KMS-11 (cell line): ENCODE measurements around the gene KLHL29.

Source experiments
- H2AFZ ChIP-seq: fragments of 200-600 bp; sonication (generic); 2 replicates; pipeline ENCODE4 v1.6.1; 2016; ENCODE audit warnings: antibody characterized with exemption, mixed run types, low read depth
- H3K27ac ChIP-seq: fragments of 200-600 bp; sonication (generic); 2 replicates; pipeline ENCODE4 v1.6.1; 2016; ENCODE audit warnings: mild to moderate bottlenecking, mixed run types
- H3K27me3 ChIP-seq: fragments of 200-600 bp; sonication (generic); 2 replicates; pipeline ENCODE4 v1.6.1; 2017; ENCODE audit warnings: mild to moderate bottlenecking, low read depth, mixed run types, moderate library complexity; ENCODE audit not compliant: insufficient read depth
- H3K36me3 ChIP-seq: fragments of 200-600 bp; sonication (generic); 2 replicates; pipeline ENCODE4 v1.6.1; 2017; ENCODE audit warnings: mild to moderate bottlenecking, mixed run types; ENCODE audit not compliant: insufficient read depth
- H3K4me1 ChIP-seq: fragments of 200-600 bp; sonication (generic); 2 replicates; pipeline ENCODE4 v1.6.1; 2016; ENCODE audit warnings: mild to moderate bottlenecking, low read depth, mixed run types; ENCODE audit not compliant: poor library complexity, severe bottlenecking
- H3K4me2 ChIP-seq: fragments of 200-600 bp; sonication (generic); 2 replicates; pipeline ENCODE4 v1.7.0; 2016; ENCODE audit warnings: mild to moderate bottlenecking, mixed run types
- H3K4me3 ChIP-seq: fragments of 200-600 bp; sonication (generic); IDR thresholded peaks from 2 replicates; pipeline ENCODE4 v1.6.1; 2017; ENCODE audit warnings: low read depth, low read length, mixed read lengths; ENCODE audit not compliant: insufficient read depth
- H3K79me2 ChIP-seq: fragments of 200-600 bp; sonication (generic); 2 replicates; pipeline ENCODE4 v1.6.1; 2016; ENCODE audit warnings: low read depth, mixed run types; ENCODE audit not compliant: insufficient read depth
- H3K9ac ChIP-seq: fragments of 200-600 bp; sonication (generic); 2 replicates; pipeline ENCODE4 v1.6.1; 2016; ENCODE audit warnings: mild to moderate bottlenecking, mixed run types
- H4K20me1 ChIP-seq: fragments of 200-600 bp; sonication (generic); 2 replicates; pipeline ENCODE4 v1.6.1; 2016; ENCODE audit warnings: mild to moderate bottlenecking, mixed run types; ENCODE audit not compliant: insufficient read depth
- CTCF ChIP-seq: fragments of 200-600 bp; sonication (generic); conservative IDR thresholded peaks from 2 replicates; pipeline ENCODE4 v1.6.1; 2017; ENCODE audit warnings: low read depth, mild to moderate bottlenecking, antibody characterized with exemption, low read length, moderate library complexity, mixed read lengths

KLHL29 gene

DNA sequence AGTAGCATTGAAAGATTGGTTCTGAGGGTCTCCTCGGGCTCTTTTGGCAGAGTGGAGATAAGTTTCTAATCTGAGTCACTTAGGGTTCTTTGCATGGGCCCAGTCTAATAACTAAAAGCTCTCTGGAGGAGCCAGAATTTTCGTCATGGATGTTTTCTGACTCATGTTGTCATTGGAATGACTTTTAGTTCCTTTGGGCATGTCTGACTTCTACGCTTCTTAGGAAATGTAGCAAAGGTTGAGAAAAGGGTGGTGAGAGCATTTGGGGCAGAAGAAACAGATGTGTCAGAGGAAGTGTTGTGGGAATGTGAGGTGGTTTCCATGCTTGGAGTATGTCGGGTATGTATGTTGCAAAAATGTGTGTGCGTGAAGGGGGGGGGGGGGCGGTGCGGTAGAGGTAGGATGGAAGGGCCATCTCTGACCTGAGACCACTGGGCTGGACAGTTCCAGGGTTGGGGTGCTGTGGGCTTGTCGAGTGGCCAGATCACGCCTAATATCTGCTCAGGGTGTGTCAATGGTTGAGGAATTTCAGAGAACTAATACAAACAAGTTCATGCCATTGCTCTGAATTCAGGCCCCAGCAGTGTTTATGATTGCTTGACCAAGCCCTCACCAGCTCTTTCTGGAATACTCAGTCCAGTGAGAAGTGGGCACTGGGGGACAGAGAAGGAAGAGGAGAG lies 26.9 kb downstream of the KLHL29 start:
- H3K4me2 ChIP-seq, result no peak overlapping the region
- H3K79me2 ChIP-seq, result no peaks in the 10 kb centered on the region
- no peaks in the 10 kb centered on the region for H3K36me3 ChIP-seq
- no peak overlapping the region for H2AFZ ChIP-seq
- H3K4me1 ChIP-seq, result no peaks in the 10 kb centered on the region
- no peaks in the 10 kb centered on the region for H3K27me3 ChIP-seq
- no peak overlapping the region for H3K27ac ChIP-seq
- H4K20me1 ChIP-seq, result no peaks in the 10 kb centered on the region
- TF ChIP-seq CTCF, result no peak
- no peak overlapping the region for H3K9ac ChIP-seq
- no peak overlapping the region for H3K4me3 ChIP-seq

GRCh38 chr2:23412556-23413155 lies 27.7 kb downstream of the KLHL29 start:
- Histone ChIP-seq H3K9ac (no peak overlapping the region), H3K4me1 (no peaks in the 10 kb centered on the region), H3K27me3 (no peaks in the 10 kb centered on the region), H2AFZ (no peak overlapping the region), H3K27ac (no peak overlapping the region), H4K20me1 (no peaks in the 10 kb centered on the region), H3K36me3 (no peaks in the 10 kb centered on the region), H3K4me3 (no peak overlapping the region), H3K4me2 (no peak overlapping the region), H3K79me2 (no peaks in the 10 kb centered on the region)
- no peak for TF ChIP-seq CTCF

DNA sequence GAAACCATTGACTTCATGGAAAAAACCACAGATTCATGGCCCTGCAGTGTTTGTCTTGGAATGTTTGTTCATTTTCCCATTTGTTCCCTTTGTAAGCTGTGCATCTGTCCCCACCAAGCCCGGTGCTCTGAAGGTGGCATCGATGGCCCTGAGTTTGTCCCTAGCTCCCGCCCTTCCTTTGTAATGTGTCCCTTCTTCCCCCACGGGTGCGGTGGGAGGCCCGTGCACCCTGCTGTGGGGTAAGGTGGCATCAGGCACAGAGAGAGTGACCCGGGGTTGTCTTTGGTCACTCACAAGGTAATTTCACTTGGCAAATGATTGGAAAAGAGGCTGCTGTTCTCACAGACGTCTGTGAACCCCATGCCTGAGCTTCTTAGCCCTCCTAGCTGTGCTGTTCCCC lies 28.7 kb downstream of the KLHL29 start:
- Histone ChIP-seq H3K27me3 (no peaks in the 10 kb centered on the region), H3K4me1 (no peaks in the 10 kb centered on the region), H3K4me3 (no peak overlapping the region), H3K9ac (no peak overlapping the region), H3K36me3 (no peaks in the 10 kb centered on the region), H3K79me2 (no peaks in the 10 kb centered on the region), H4K20me1 (no peaks in the 10 kb centered on the region), H3K4me2 (no peak overlapping the region), H2AFZ (no peak overlapping the region), H3K27ac (no peak overlapping the region)
- no peak for TF ChIP-seq CTCF

GRCh38 chr2:23414106-23414505 lies 29.1 kb downstream of the KLHL29 start:
- no peak overlapping the region for H3K9ac ChIP-seq
- no peaks in the 10 kb centered on the region for H3K36me3 ChIP-seq
- H3K79me2 ChIP-seq, result no peaks in the 10 kb centered on the region
- TF ChIP-seq CTCF, result no peak
- no peaks in the 10 kb centered on the region for H3K4me1 ChIP-seq
- H3K4me3 ChIP-seq, result no peak overlapping the region
- no peaks in the 10 kb centered on the region for H4K20me1 ChIP-seq
- H3K27ac ChIP-seq, result no peak overlapping the region
- no peak overlapping the region for H3K4me2 ChIP-seq
- no peak overlapping the region for H2AFZ ChIP-seq
- no peaks in the 10 kb centered on the region for H3K27me3 ChIP-seq
